ENCODE data around the gene MPST. TPM values are rescaled to one million over a fixed set of nuclear protein-coding genes. Genes with fewer than 3 reads are reported as not detected.

The MPST gene
- total and polyA plus RNA-seq, 12 donors, result 27.1 to 192 (median 47.0) TPM

DNA sequence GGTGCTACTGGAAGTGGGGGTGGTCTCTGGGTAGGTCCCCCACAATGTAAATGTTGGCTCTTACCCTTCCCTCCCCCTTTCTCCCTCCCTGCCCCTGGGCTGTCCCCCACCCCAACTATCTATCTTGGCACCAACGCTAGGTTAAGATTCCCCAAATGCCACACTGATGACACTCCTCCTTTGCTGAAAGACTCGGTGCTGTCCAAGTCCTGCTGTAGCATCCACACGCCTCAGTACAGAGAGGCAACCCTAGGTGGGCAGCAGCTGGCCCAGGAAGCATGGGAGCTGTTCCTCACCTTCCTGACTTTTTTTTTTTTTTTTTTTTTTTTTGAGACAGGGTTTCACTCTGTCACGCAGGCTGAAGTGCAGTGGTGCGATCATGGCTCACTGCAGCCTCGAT, 28.6 kb downstream of the MPST start:
- TF ChIP-seq, protein P1, sequence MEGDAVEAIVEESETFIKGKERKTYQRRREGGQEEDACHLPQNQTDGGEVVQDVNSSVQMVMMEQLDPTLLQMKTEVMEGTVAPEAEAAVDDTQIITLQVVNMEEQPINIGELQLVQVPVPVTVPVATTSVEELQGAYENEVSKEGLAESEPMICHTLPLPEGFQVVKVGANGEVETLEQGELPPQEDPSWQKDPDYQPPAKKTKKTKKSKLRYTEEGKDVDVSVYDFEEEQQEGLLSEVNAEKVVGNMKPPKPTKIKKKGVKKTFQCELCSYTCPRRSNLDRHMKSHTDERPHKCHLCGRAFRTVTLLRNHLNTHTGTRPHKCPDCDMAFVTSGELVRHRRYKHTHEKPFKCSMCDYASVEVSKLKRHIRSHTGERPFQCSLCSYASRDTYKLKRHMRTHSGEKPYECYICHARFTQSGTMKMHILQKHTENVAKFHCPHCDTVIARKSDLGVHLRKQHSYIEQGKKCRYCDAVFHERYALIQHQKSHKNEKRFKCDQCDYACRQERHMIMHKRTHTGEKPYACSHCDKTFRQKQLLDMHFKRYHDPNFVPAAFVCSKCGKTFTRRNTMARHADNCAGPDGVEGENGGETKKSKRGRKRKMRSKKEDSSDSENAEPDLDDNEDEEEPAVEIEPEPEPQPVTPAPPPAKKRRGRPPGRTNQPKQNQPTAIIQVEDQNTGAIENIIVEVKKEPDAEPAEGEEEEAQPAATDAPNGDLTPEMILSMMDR (IDR thresholded peaks at IDR 0.05), result no peak
- peaks cover 0 to 3% (median 0%) of the 10 kb centered on the region in 7 donors for H3K27me3 ChIP-seq
- H3K9me3 ChIP-seq, result no peaks in the 10 kb centered on the region
- intact Hi-C loops (cut with DNase I), result loop anchor here in 3 of 10 donors (10.0 kb wide), 2 partner anchors 173 to 263 kb away; no protein-coding TSS in a partner anchor
- H3K4me3 ChIP-seq, result no peak overlapping the region
- peak in 1 of 2 donors; percentile 2 for DNase-seq
- no peak overlapping the region for H3K27ac ChIP-seq
- no peaks in the 10 kb centered on the region for H3K36me3 ChIP-seq
- no peak for ATAC-seq
- peaks cover 4 to 35% (median 15%) of the 10 kb centered on the region in 9 donors for H3K4me1 ChIP-seq
- WGBS, 2 donors, result 76 to 78% methylated on average over 6 of the region's 6 CpGs

DNA sequence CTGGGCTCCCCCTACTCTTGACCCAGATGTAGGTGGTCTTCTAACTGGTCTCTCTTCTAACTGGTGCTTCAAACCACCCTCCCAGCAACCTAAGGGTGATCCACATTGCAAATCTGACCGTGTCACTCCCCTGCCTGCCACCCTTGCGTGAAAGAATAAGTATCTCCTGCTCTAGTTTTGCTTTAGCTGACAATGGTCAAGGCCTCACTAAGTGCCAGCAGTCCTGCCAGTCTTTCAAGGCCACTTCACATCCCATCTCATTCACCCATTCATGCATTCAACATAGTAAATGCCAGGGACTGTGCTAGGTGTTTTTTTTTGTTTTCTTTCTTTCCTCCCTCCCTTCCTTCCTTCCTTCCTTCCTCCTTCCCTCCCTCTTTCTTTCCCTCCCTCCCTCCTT, 29.7 kb downstream of the MPST start:
- ATAC-seq (no peak), DNase-seq (peak in 1 of 2 donors; percentile 0)
- TF ChIP-seq, protein P1 (IDR thresholded peaks at IDR 0.05), result no peak
- H3K4me1 ChIP-seq, result peaks cover 6 to 44% (median 24%) of the 10 kb centered on the region in 9 donors
- no peaks in the 10 kb centered on the region for H3K9me3 ChIP-seq
- H3K36me3 ChIP-seq, result no peaks in the 10 kb centered on the region
- H3K4me3 ChIP-seq, result no peak overlapping the region
- no peaks in the 10 kb centered on the region for H3K27me3 ChIP-seq
- intact Hi-C loops (cut with DNase I), result loop anchor here in 3 of 10 donors (10.0 kb wide), 2 partner anchors 174 to 264 kb away; no protein-coding TSS in a partner anchor
- WGBS, 2 donors, result 79 to 82% methylated on average over 2 of the region's 2 CpGs
- H3K27ac ChIP-seq, result no peak overlapping the region

- peak overlapping the region in 7 of 10 donors; percentile 67 to 81 (median 76) for H3K4me3 ChIP-seq
Observed at GRCh38 chr22:37050913-37051312, 31.4 kb downstream of the MPST start.

DNA sequence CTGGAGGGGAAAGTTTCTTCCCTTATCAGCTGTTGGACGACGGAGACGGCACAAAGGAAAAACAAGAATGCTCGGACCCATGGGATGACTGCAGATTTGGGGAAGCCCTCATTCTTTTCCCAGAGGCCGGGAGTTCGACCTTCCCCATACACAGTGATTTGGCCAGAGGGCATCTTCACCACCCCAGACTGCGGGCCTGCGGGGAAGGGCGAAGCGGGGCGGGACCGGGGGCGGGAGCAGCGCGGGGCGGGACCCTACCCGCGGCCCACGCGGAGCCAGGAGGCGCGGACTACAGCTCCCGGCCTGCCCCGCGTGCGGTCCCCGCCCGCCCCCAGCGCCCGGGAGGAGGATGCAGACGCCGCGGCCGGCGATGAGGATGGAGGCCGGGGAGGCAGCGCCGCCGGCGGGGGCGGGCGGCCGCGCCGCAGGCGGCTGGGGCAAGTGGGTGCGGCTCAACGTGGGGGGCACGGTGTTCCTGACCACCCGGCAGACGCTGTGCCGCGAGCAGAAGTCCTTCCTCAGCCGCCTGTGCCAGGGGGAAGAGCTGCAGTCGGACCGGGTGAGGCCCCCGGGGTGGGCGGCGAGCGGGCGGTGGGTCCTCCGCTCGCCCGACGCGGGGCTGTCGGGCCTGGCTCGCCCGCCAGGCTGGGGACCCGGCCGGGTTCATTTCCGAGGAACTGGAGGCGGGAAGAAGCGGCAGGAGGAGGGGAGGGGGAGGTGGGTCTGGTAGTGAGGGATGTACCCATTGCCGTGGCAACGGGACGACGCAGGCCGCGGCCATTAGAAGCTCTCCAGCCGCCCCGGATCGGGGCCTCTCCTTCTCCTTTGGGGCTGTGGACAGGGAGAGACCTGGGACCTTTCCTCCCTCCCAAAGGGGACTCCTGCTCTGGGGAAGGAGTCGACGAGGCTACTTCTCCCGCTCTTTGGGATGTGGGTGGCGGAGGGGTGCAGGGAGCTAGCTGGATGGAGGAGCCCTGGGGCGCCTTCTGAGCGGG, 32.1 kb downstream of the MPST start, which contains the start of gene KCTD17:
TSS of gene KCTD17 (plus strand) at position 352 of the 995 bp plus-strand sequence. CDS start at position 371, 19 bp downstream.
- Histone ChIP-seq H3K4me1 (peaks cover 6 to 36% (median 24%) of the 10 kb centered on the region in 9 donors), H3K36me3 (peaks cover 0 to 21% (median 5%) of the 10 kb centered on the region in 9 donors), H3K27me3 (no peaks in the 10 kb centered on the region), H3K4me3 (peak within 1 kb of the TSS; percentile 67 to 81 (median 75)), H3K27ac (peak within 1 kb of the TSS in 7 of 10 donors; percentile 38 to 81 (median 54)), H3K9me3 (no peaks in the 10 kb centered on the region)
- intact Hi-C loops (cut with DNase I), result no loop called here
- 6 to 7% methylated on average over 85 to 89 of the region's 89 CpGs for WGBS, 2 donors
- ATAC-seq, result peak; percentile 71 to 94 (median 86)
- TF ChIP-seq, protein P1 (IDR thresholded peaks at IDR 0.05), result peak in 1 of 9 donors; percentile 10
- DNase-seq, result peak; percentile 65 to 83

More at GRCh38 chr22:37050913-37051312, 31.4 kb downstream of the MPST start:
- no peak for ATAC-seq
- WGBS, 2 donors, result 77 to 82% methylated on average over 6 of the region's 6 CpGs
- Histone ChIP-seq H3K4me1 (peaks cover 6 to 36% (median 24%) of the 10 kb centered on the region in 9 donors), H3K9me3 (no peaks in the 10 kb centered on the region), H3K36me3 (peaks cover 0 to 13% (median 0%) of the 10 kb centered on the region in 9 donors), H3K27ac (peak overlapping the region in 2 of 10 donors; percentile 20 to 81), H3K27me3 (no peaks in the 10 kb centered on the region)
- intact Hi-C loops (cut with DNase I), result no loop called here
- TF ChIP-seq, protein P1 (IDR thresholded peaks at IDR 0.05), result no peak
- no peak for DNase-seq
